HT-29 (cell line): ENCODE measurements around the gene OS9. TPM values are rescaled to one million over a fixed set of nuclear protein-coding genes. Genes with fewer than 3 reads are reported as not detected.

Experiments
- DNase-seq: peaks from one replicate; pipeline ENCODE4 v3.0.0-alpha.2; 2015; ENCODE audit warnings: low spot score
- total RNA-seq: library from RNA; depleted of rRNA; stranded (reverse); fragments of >200 nt; shearing (Covaris generic); gene quantifications from 2 replicates; pipeline ENCODE4 v1.2.3, GENCODE V29; 2014

OS9 gene
- total RNA-seq, 1 experiment from 2014 or later, result 105 TPM

GRCh38 chr12:57751788-57752667 is 58.1 kb downstream of the OS9 start, which contains the start of gene CDK4:
Gene CDK4, minus strand, starts transcription at chr12:57752310. Its CDS starts 593 bp downstream, at chr12:57751717.
- DNase-seq, result peak; percentile 98

GRCh38 chr12:57752668-57753000 is 58.7 kb downstream of the OS9 start:
- no peak for DNase-seq

- DNase-seq, result no peak
These were observed 59.9 kb downstream of the OS9 start for GRCh38 chr12:57753756-57754337.

- DNase-seq, result peak; percentile 75
These were observed 60.7 kb downstream of the OS9 start, which contains the start of gene MARCHF9 for GRCh38 chr12:57754411-57755193. Gene MARCHF9, plus strand, starts transcription at chr12:57755103. Its CDS starts 426 bp downstream, at chr12:57755529.

- DNase-seq, result no peak
These were observed 61.2 kb downstream of the OS9 start for GRCh38 chr12:57755194-57755453.

GRCh38 chr12:57755454-57756372 is 61.8 kb downstream of the OS9 start:
- DNase-seq, result peak; percentile 41

- DNase-seq, result peak; percentile 59
These were observed 62.7 kb downstream of the OS9 start for GRCh38 chr12:57756406-57757341.

- no peak for DNase-seq
These were observed 63.8 kb downstream of the OS9 start for GRCh38 chr12:57757771-57758170.

GRCh38 chr12:57758552-57759359 is 64.8 kb downstream of the OS9 start:
- no peak for DNase-seq

GRCh38 chr12:57759360-57759980 is 65.5 kb downstream of the OS9 start:
- DNase-seq, result peak; percentile 56

GRCh38 chr12:57760347-57760982 is 66.5 kb downstream of the OS9 start:
- DNase-seq, result no peak

GRCh38 chr12:57761391-57761998 is 67.6 kb downstream of the OS9 start:
- no peak for DNase-seq

GRCh38 chr12:57762463-57762862 is 68.5 kb downstream of the OS9 start:
- DNase-seq, result no peak

- DNase-seq, result no peak
These were observed 70.1 kb downstream of the OS9 start for GRCh38 chr12:57763881-57764661.

- peak; percentile 53 for DNase-seq
These were observed 70.7 kb downstream of the OS9 start for GRCh38 chr12:57764662-57765002.

- peak; percentile 56 for DNase-seq
These were observed 71.2 kb downstream of the OS9 start for GRCh38 chr12:57765003-57765697.
